Panc1 (cell line): ENCODE data around the gene ZNF76. TPM values are rescaled to one million over a fixed set of nuclear protein-coding genes. Genes with fewer than 3 reads are reported as not detected.

Experiments
- ATAC-seq: fragments of 200-7000 bp; cut with Tn5 transposase; 2 replicates; pipeline ENCODE4 v1.9.1; 2020; ENCODE audit warnings: mild to moderate bottlenecking, moderate library complexity
- BruUV-seq: library from RNA; stranded (reverse); fragments of 400-500 nt; replicated peaks from 2 replicates; lab custom pipeline; 2021; lab: Mats Ljungman, UMichigan
- CTCF ChIA-PET: fragments of 300-600 bp; sonication (Branson Sonifier 250); formaldehyde crosslinking; loops from one replicate; lab custom pipeline; 2022; ENCODE audit warnings: antibody characterized with exemption; lab: Charles Lee
- POLR2A ChIA-PET: fragments of 300-600 bp; sonication (Branson Sonifier 250); formaldehyde crosslinking; loops from one replicate; lab custom pipeline; 2022; ENCODE audit warnings: antibody characterized with exemption; lab: Charles Lee
- DNase-seq: peaks from one replicate; pipeline ENCODE4 v3.0.0-alpha.2; 2010; ENCODE audit warnings: low read depth, low spot score
- H3K27ac ChIP-seq: 2 replicates; pipeline ENCODE4 v1.5.1; 2011; ENCODE audit warnings: mild to moderate bottlenecking, low read length, inconsistent platforms
- H3K27me3 ChIP-seq: fragments of 200-500 bp; sonication (Bioruptor generic); 2 replicates; pipeline ENCODE4 v1.6.0; 2014; ENCODE audit warnings: low read length, inconsistent platforms; ENCODE audit not compliant: control insufficient read depth, insufficient read depth
- H3K36me3 ChIP-seq: fragments of 200-500 bp; sonication (Bioruptor generic); 2 replicates; pipeline ENCODE4 v1.5.1; 2014; ENCODE audit warnings: inconsistent platforms, mild to moderate bottlenecking, low read length, moderate library complexity; ENCODE audit not compliant: control insufficient read depth, insufficient read depth
- H3K4me1 ChIP-seq: 2 replicates; pipeline ENCODE4 v1.5.1; 2011; ENCODE audit warnings: inconsistent platforms, mild to moderate bottlenecking, low read length, moderate library complexity; ENCODE audit not compliant: control insufficient read depth, insufficient read depth
- H3K4me3 ChIP-seq, 2 experiments: 2 replicates each; pipeline ENCODE4 v1.5.1; 2011 to 2012; ENCODE audit warnings: low read depth in 2 of 2, low read length in 2 of 2, mild to moderate bottlenecking in 2 of 2, inconsistent platforms in 1 of 2, moderate library complexity in 1 of 2
- H3K9me3 ChIP-seq: fragments of 200-500 bp; sonication (Bioruptor generic); 2 replicates; pipeline ENCODE4 v1.5.1; 2014; ENCODE audit warnings: low read depth, mild to moderate bottlenecking, inconsistent platforms, low read length, moderate library complexity; ENCODE audit not compliant: control insufficient read depth, insufficient read depth
- POLR2AphosphoS5 ChIP-seq: IDR thresholded peaks from 2 replicates; pipeline ENCODE4 v1.6.1; 2012; ENCODE audit warnings: mild to moderate bottlenecking, low read depth, low read length, moderate library complexity
- SIN3A ChIP-seq: IDR thresholded peaks from 2 replicates; pipeline ENCODE4 v1.6.1; 2012; ENCODE audit warnings: low read depth, mild to moderate bottlenecking, low read length, moderate library complexity, borderline replicate concordance; ENCODE audit not compliant: insufficient read depth
- TCF7L2 ChIP-seq: IDR thresholded peaks from 2 replicates; pipeline ENCODE4 v1.6.1; 2011; ENCODE audit warnings: mild to moderate bottlenecking, low read depth, low read length, inconsistent platforms
- in situ Hi-C: cut with HindIII; loops from 2 replicates; pipeline ENCODE4 v1.10.0; 2016; ENCODE audit warnings: low sequenced_read_pairs, low pct_unique_long_range_greater_than_20kb
- intact Hi-C: fragments of 100-400 bp; cut with micrococcal nuclease; formaldehyde crosslinking; loops from one replicate; pipeline ENCODE4 v1.10.0; 2022; ENCODE audit not compliant: unreplicated experiment
- total RNA-seq: library from RNA; stranded (reverse); gene quantifications from one replicate; pipeline ENCODE4 v1.2.1, GENCODE V29; 2021; ENCODE audit not compliant: unreplicated experiment
- TF ChIP-seq, protein P1 (sequence below): fragments of 450-650 bp; IDR thresholded peaks from 2 replicates; pipeline ENCODE4 v1.5.1; 2017; ENCODE audit warnings: mild to moderate bottlenecking
- TF ChIP-seq, protein P2 (sequence below), 2 experiments: IDR thresholded peaks; 2 replicates each; pipeline ENCODE4 v1.6.1; 2011 to 2012; ENCODE audit warnings: low read depth in 2 of 2, control low read depth in 1 of 2, low read length in 1 of 2, mild to moderate bottlenecking in 1 of 2, moderate library complexity in 1 of 2; ENCODE audit not compliant: insufficient read depth in 1 of 2

Gene ZNF76
- total RNA-seq, 1 experiment from 2014 or later, result 41.5 TPM

GRCh38 chr6:35215665-35216411 lies 43.7 kb upstream of the ZNF76 start:
- Histone ChIP-seq H3K36me3 (no peaks in the 10 kb centered on the region), H3K4me1 (peaks cover 14% of the 10 kb centered on the region; the same call in 1 of the 2 replicates), H3K27me3 (no peaks in the 10 kb centered on the region; the same call in 1 of the 2 replicates), H3K9me3 (no peaks in the 10 kb centered on the region), H3K27ac (no peak overlapping the region), H3K4me3 (no peak overlapping the region; a peak in 1 of 4 replicates)
- no TSS peak for BruUV-seq
- CTCF ChIA-PET, result interaction anchor here (1.3 to 1.8 kb wide), 2 partner anchors 10 to 25 kb away, joined by 3 to 4 read pairs; no protein-coding TSS in a partner anchor
- TF ChIP-seq, protein P1, sequence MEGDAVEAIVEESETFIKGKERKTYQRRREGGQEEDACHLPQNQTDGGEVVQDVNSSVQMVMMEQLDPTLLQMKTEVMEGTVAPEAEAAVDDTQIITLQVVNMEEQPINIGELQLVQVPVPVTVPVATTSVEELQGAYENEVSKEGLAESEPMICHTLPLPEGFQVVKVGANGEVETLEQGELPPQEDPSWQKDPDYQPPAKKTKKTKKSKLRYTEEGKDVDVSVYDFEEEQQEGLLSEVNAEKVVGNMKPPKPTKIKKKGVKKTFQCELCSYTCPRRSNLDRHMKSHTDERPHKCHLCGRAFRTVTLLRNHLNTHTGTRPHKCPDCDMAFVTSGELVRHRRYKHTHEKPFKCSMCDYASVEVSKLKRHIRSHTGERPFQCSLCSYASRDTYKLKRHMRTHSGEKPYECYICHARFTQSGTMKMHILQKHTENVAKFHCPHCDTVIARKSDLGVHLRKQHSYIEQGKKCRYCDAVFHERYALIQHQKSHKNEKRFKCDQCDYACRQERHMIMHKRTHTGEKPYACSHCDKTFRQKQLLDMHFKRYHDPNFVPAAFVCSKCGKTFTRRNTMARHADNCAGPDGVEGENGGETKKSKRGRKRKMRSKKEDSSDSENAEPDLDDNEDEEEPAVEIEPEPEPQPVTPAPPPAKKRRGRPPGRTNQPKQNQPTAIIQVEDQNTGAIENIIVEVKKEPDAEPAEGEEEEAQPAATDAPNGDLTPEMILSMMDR, result no peak
- no peak for TF ChIP-seq POLR2AphosphoS5
- TF ChIP-seq SIN3A, result no peak
- TF ChIP-seq, protein P2, sequence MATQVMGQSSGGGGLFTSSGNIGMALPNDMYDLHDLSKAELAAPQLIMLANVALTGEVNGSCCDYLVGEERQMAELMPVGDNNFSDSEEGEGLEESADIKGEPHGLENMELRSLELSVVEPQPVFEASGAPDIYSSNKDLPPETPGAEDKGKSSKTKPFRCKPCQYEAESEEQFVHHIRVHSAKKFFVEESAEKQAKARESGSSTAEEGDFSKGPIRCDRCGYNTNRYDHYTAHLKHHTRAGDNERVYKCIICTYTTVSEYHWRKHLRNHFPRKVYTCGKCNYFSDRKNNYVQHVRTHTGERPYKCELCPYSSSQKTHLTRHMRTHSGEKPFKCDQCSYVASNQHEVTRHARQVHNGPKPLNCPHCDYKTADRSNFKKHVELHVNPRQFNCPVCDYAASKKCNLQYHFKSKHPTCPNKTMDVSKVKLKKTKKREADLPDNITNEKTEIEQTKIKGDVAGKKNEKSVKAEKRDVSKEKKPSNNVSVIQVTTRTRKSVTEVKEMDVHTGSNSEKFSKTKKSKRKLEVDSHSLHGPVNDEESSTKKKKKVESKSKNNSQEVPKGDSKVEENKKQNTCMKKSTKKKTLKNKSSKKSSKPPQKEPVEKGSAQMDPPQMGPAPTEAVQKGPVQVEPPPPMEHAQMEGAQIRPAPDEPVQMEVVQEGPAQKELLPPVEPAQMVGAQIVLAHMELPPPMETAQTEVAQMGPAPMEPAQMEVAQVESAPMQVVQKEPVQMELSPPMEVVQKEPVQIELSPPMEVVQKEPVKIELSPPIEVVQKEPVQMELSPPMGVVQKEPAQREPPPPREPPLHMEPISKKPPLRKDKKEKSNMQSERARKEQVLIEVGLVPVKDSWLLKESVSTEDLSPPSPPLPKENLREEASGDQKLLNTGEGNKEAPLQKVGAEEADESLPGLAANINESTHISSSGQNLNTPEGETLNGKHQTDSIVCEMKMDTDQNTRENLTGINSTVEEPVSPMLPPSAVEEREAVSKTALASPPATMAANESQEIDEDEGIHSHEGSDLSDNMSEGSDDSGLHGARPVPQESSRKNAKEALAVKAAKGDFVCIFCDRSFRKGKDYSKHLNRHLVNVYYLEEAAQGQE (IDR thresholded peaks at IDR 0.05; ENCODE audit: insufficient read depth in 1 of 2, low read depth in 2 of 2, low read length in 1 of 2), result no peak
- no peak for TF ChIP-seq TCF7L2
- intact Hi-C loops, result no loop called here
- in situ Hi-C loops, result no loop called here
- no peak for ATAC-seq
- POLR2A ChIA-PET, result interaction anchor here (0.6 kb wide), 1 partner anchor 642 kb away, joined by 5 read pairs; no protein-coding TSS in a partner anchor
- no peak for DNase-seq

DNA sequence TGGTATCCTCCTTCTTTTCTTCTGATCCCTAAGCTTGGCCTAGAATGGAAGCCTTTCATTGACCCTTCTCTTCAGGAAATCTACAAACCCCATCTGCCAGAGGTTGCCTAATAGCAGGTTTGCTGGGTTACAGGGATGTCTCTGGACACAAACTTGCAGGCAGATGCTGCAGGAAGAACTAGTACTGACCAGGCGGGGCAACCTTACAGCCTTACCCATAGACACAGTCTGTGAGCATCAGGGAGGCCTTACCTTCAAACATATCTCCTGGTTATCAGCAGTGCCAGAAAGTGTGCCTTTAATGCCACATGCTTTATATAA lies 43.2 kb upstream of the ZNF76 start:
- Histone ChIP-seq H3K9me3 (no peaks in the 10 kb centered on the region), H3K4me1 (peaks cover 14% of the 10 kb centered on the region; the same call in 1 of the 2 replicates), H3K27ac (no peak overlapping the region), H3K4me3 (no peak overlapping the region), H3K27me3 (no peaks in the 10 kb centered on the region; the same call in 1 of the 2 replicates), H3K36me3 (no peaks in the 10 kb centered on the region)
- TF ChIP-seq POLR2AphosphoS5, result no peak
- no peak for TF ChIP-seq TCF7L2
- DNase-seq (no peak), ATAC-seq (no peak)
- intact Hi-C loops, result no loop called here
- POLR2A ChIA-PET, result no interaction called here
- no TSS peak for BruUV-seq
- CTCF ChIA-PET, result interaction anchor here (1.8 kb wide), 1 partner anchor 10 kb away, joined by 4 read pairs; no protein-coding TSS in a partner anchor
- in situ Hi-C loops, result no loop called here
